ENCODE results near the gene STK4.

- TF ChIP-seq POLR2A (IDR thresholded peaks at IDR 0.05) (no peak), CTCF (IDR thresholded peaks at IDR 0.05) (no peak), POLR2AphosphoS5 (IDR thresholded peaks at IDR 0.05) (no peak), EP300 (IDR thresholded peaks at IDR 0.05) (no peak)
Observed at GRCh38 chr20:45049904-45050471, 83.7 kb downstream of the STK4 start.

Data from gastroesophageal sphincter (tissue), 3 donors.